ENCODE measurements around the gene FOSL1. TPM values are rescaled to one million over a fixed set of nuclear protein-coding genes. Genes with fewer than 3 reads are reported as not detected.

The FOSL1 gene
- total RNA-seq, 4 donors from 2014 or later = 2.8 to 223 (median 57.0) TPM

- DNase-seq (ENCODE audit: low spot score) = no peak
- no peak for TF ChIP-seq CTCF (IDR thresholded peaks at IDR 0.05)
- ATAC-seq (ENCODE audit: low FRiP score) = no peak
Observed at GRCh38 chr11:65944767-65945166, 44.6 kb upstream of the FOSL1 start.

- DNase-seq (ENCODE audit: low spot score) (no peak), ATAC-seq (ENCODE audit: low FRiP score) (no peak)
- no peak for TF ChIP-seq CTCF (IDR thresholded peaks at IDR 0.05)
Observed at GRCh38 chr11:65944191-65944590, 44.0 kb upstream of the FOSL1 start.

- no peak for TF ChIP-seq CTCF (IDR thresholded peaks at IDR 0.05)
- no peak for ATAC-seq (ENCODE audit: low FRiP score)
- DNase-seq (ENCODE audit: low spot score) = no peak
Observed at GRCh38 chr11:65942531-65942930, 42.3 kb upstream of the FOSL1 start.

- TF ChIP-seq CTCF (IDR thresholded peaks at IDR 0.05) = no peak
- DNase-seq (ENCODE audit: low spot score) (no peak), ATAC-seq (ENCODE audit: low FRiP score) (peak; percentile 20)
Observed at GRCh38 chr11:65941720-65942310, 41.6 kb upstream of the FOSL1 start.

- DNase-seq (ENCODE audit: low spot score) (no peak), ATAC-seq (ENCODE audit: low FRiP score) (no peak)
- TF ChIP-seq CTCF (IDR thresholded peaks at IDR 0.05) = no peak
Observed at GRCh38 chr11:65937766-65938165, 37.6 kb upstream of the FOSL1 start.

- no peak for DNase-seq (ENCODE audit: low spot score)
- no peak for ATAC-seq (ENCODE audit: low FRiP score)
- no peak for TF ChIP-seq CTCF (IDR thresholded peaks at IDR 0.05)
Observed at GRCh38 chr11:65934014-65934413, 33.8 kb upstream of the FOSL1 start.

- TF ChIP-seq CTCF (IDR thresholded peaks at IDR 0.05) = no peak
- DNase-seq (ENCODE audit: low spot score) (no peak), ATAC-seq (ENCODE audit: low FRiP score) (no peak)
Observed at GRCh38 chr11:65932558-65932919, 32.4 kb upstream of the FOSL1 start.
